Measurements from ENCODE around the gene CSTF1. TPM values are rescaled to one million over a fixed set of nuclear protein-coding genes. Genes with fewer than 3 reads are reported as not detected.
"Not testable (repeated sequence)": the region's sequence is repeated elsewhere in the genome, so short reads cannot be mapped to it uniquely, and the experiment has no call there.

Gene CSTF1
- total RNA-seq, 1 donor from 2014 or later: 32.6 TPM

- no peak for DNase-seq
Observed at GRCh38 chr20:56371977-56372376, 20.5 kb upstream of the CSTF1 start.

GRCh38 chr20:56372850-56373249, 19.6 kb upstream of the CSTF1 start:
- DNase-seq: no peak

GRCh38 chr20:56373942-56374341, 18.5 kb upstream of the CSTF1 start:
- DNase-seq: no peak

GRCh38 chr20:56376331-56376730, 16.1 kb upstream of the CSTF1 start:
- no peak for DNase-seq

GRCh38 chr20:56378386-56378785, 14.1 kb upstream of the CSTF1 start:
- DNase-seq: no peak

- DNase-seq: no peak
Observed at GRCh38 chr20:56380375-56380774, 12.1 kb upstream of the CSTF1 start.

- DNase-seq: no peak
Observed at GRCh38 chr20:56381501-56381900, 10.9 kb upstream of the CSTF1 start.

GRCh38 chr20:56382696-56383095, 9.7 kb upstream of the CSTF1 start:
- no peak for DNase-seq

GRCh38 chr20:56383334-56383733, 9.1 kb upstream of the CSTF1 start:
- no peak for DNase-seq

GRCh38 chr20:56385130-56385529, 7.3 kb upstream of the CSTF1 start:
- no peak for DNase-seq

GRCh38 chr20:56386219-56386618, 6.2 kb upstream of the CSTF1 start:
- DNase-seq: no peak

GRCh38 chr20:56388882-56389281, 3.6 kb upstream of the CSTF1 start:
- DNase-seq: no peak

GRCh38 chr20:56389807-56390206, 2.6 kb upstream of the CSTF1 start:
- DNase-seq: no peak

- not testable (repeated sequence) for DNase-seq
Observed at GRCh38 chr20:56390396-56390795, 2.0 kb upstream of the CSTF1 start.

GRCh38 chr20:56391037-56391436, 1.4 kb upstream of the CSTF1 start:
- no peak for DNase-seq

- no peak for DNase-seq
Observed at GRCh38 chr20:56391596-56392131, 781 bp upstream of the CSTF1 start.

GRCh38 chr20:56392881-56393482, 537 bp downstream of the CSTF1 start:
- no peak for DNase-seq

GRCh38 chr20:56393653-56394052, 1.2 kb downstream of the CSTF1 start:
- no peak for DNase-seq

GRCh38 chr20:56395166-56395565, 2.7 kb downstream of the CSTF1 start:
- DNase-seq: no peak

- DNase-seq: peak; percentile 5
Observed at GRCh38 chr20:56400001-56400640, 7.7 kb downstream of the CSTF1 start.

GRCh38 chr20:56403465-56403864, 11.0 kb downstream of the CSTF1 start:
- DNase-seq: no peak

GRCh38 chr20:56405356-56405755, 12.9 kb downstream of the CSTF1 start:
- DNase-seq: not testable (repeated sequence)

- no peak for DNase-seq
Observed at GRCh38 chr20:56406910-56407309, 14.5 kb downstream of the CSTF1 start.

GRCh38 chr20:56409521-56409920, 17.1 kb downstream of the CSTF1 start:
- DNase-seq: no peak

Data from occipital lobe (tissue), 2 donors.